Gastrocnemius medialis (tissue), 4 donors: ENCODE results near the gene PNCK.

Experiments
- POLR2A ChIP-seq, 2 donors: fragments of 450-650 bp; IDR thresholded peaks; one replicate each; pipeline ENCODE4 v1.6.1; 2017; ENCODE audit warnings: antibody characterized with exemption in 2 of 2, mild to moderate bottlenecking in 2 of 2, moderate library complexity in 2 of 2
- TF ChIP-seq, protein P1 (sequence below), 5 experiments: fragments of 450-650 bp in 3 of 5; fragments of 200-600 bp in 2 of 5; sonication (generic) in 2 of 5; IDR thresholded peaks in 4 of 5; conservative IDR thresholded peaks in 1 of 5; 1 replicate in 4 of 5; 2 replicates in 1 of 5; pipeline ENCODE4 v1.5.1; 2016 to 2019; ENCODE audit warnings: antibody characterized with exemption in 5 of 5, mild to moderate bottlenecking in 3 of 5, moderate library complexity in 3 of 5

DNA sequence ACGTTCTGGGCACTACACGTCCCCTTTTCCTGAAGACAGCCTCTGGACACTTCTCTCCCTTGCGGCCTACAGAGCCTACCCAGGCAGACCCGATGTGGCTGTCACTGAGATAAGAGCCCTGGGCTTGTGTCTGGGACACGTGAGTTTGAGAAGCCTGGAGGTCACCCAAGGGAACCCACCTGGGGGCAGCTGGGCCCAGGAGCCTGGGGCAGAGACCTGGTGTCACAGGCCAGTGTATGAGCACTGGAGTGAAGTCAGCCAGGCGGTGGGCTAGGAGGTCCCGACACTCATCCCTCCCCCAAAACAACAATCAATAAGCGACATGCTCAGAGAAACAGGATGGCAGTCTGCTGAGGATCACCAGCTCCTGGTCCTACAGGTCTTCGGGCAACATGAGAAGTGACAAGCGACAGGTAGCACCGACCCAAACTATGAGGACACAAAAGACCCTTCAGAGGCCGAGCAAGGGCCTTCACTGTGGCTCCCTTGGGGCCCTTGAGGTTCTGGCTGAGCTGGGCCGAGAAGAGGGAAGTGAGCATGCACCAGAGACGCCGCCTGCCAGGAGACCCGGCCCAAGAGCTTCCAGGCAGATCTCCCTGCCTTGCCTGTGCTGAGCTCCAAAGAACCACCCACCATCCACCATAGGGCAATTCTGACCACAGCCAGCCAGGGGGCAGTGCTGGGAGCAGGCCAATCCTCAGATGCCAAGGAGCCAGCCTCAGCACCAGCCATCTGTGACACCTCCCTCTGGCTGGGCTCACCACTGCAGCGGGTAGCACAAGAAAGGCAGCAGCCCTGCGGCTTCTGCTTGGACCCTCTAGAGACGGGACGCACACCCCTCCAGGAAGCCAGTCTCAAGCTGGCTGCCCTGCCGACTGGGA, 37.6 kb downstream of the PNCK start:
- no peak for TF ChIP-seq POLR2A (IDR thresholded peaks at IDR 0.05)
- TF ChIP-seq, protein P1, sequence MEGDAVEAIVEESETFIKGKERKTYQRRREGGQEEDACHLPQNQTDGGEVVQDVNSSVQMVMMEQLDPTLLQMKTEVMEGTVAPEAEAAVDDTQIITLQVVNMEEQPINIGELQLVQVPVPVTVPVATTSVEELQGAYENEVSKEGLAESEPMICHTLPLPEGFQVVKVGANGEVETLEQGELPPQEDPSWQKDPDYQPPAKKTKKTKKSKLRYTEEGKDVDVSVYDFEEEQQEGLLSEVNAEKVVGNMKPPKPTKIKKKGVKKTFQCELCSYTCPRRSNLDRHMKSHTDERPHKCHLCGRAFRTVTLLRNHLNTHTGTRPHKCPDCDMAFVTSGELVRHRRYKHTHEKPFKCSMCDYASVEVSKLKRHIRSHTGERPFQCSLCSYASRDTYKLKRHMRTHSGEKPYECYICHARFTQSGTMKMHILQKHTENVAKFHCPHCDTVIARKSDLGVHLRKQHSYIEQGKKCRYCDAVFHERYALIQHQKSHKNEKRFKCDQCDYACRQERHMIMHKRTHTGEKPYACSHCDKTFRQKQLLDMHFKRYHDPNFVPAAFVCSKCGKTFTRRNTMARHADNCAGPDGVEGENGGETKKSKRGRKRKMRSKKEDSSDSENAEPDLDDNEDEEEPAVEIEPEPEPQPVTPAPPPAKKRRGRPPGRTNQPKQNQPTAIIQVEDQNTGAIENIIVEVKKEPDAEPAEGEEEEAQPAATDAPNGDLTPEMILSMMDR (IDR thresholded peaks at IDR 0.05 in 4 of 5, conservative IDR thresholded peaks at IDR 0.05 in 1 of 5) = no peak
